B cell (primary cell): ENCODE measurements around the gene GTF2H2C. TPM values are rescaled to one million over a fixed set of nuclear protein-coding genes. Genes with fewer than 3 reads are reported as not detected.
"Not testable (repeated sequence)": the region's sequence is repeated elsewhere in the genome, so short reads cannot be mapped to it uniquely, and the experiment has no call there.

Experiments
- ATAC-seq: fragments of 200-7000 bp; cut with Tn5 transposase; one replicate; pipeline ENCODE4 v1.10.0; 2021; ENCODE audit warnings: low read depth, mild to moderate bottlenecking, moderate number of reproducible peaks, moderate library complexity
- CTCF ChIA-PET: fragments of 350-600 bp; sonication (Branson Sonifier 250); formaldehyde crosslinking; loops from one replicate; lab custom pipeline; 2021; ENCODE audit warnings: antibody characterized with exemption, inconsistent platforms; lab: Charles Lee
- POLR2A ChIA-PET: fragments of 350-600 bp; sonication (Branson Sonifier 250); formaldehyde crosslinking; loops from one replicate; lab custom pipeline; 2021; ENCODE audit warnings: antibody characterized with exemption; lab: Charles Lee
- DNase-seq: peaks from one replicate; pipeline ENCODE4 v3.0.0; 2013
- H2AFZ ChIP-seq: 2 replicates; pipeline ENCODE4 v1.6.1; 2012; ENCODE audit warnings: mild to moderate bottlenecking, low read depth, low read length; ENCODE audit not compliant: insufficient read depth, poor library complexity, severe bottlenecking
- H3K27ac ChIP-seq, 2 donors: 1 replicate in 1 of 2; 2 replicates in 1 of 2; pipeline ENCODE4 v1.5.1; 2012 to 2013; ENCODE audit warnings: low read length in 2 of 2, mild to moderate bottlenecking in 2 of 2, moderate library complexity in 1 of 2
- H3K27me3 ChIP-seq, 4 experiments: fragments of 200-600 bp in 1 of 4; sonication (generic) in 1 of 4; replicated peaks in 1 of 4; 1 replicate in 2 of 4; 2 replicates in 2 of 4; pipeline versions ENCODE4 v1.6.1 to v1.7.0; 2013 to 2016; ENCODE audit warnings: low read length in 3 of 4, mild to moderate bottlenecking in 2 of 4, mixed read lengths in 1 of 4, moderate library complexity in 1 of 4; ENCODE audit not compliant: insufficient read depth in 4 of 4, control insufficient read depth in 3 of 4; ENCODE audit errors: control extremely low read depth in 1 of 4
- H3K36me3 ChIP-seq, 2 experiments: replicated peaks in 1 of 2; 1 replicate in 1 of 2; 2 replicates in 1 of 2; pipeline versions ENCODE4 v1.6.1 to v1.7.1; 2013; ENCODE audit warnings: low read length in 1 of 2; ENCODE audit not compliant: insufficient read depth in 2 of 2, control insufficient read depth in 1 of 2; ENCODE audit errors: control extremely low read depth in 1 of 2, extremely low read depth in 1 of 2
- H3K4me1 ChIP-seq, 2 donors: fragments of 200-600 bp in 1 of 2; sonication (generic) in 1 of 2; 1 replicate in 1 of 2; 2 replicates in 1 of 2; pipeline versions ENCODE4 v1.5.1 to v1.6.1; 2013 to 2017; ENCODE audit warnings: low read length in 2 of 2; ENCODE audit not compliant: control insufficient read depth in 2 of 2, insufficient read depth in 2 of 2
- H3K4me2 ChIP-seq: replicated peaks from 2 replicates; pipeline ENCODE3; 2012; ENCODE audit warnings: mild to moderate bottlenecking, low read depth, low read length; ENCODE audit not compliant: poor library complexity, severe bottlenecking
- H3K4me3 ChIP-seq, 5 experiments: fragments of 200-600 bp in 1 of 5; sonication (generic) in 1 of 5; 1 replicate in 3 of 5; 2 replicates in 2 of 5; pipeline versions ENCODE4 v1.5.1 to v1.7.0; 2011 to 2016; ENCODE audit warnings: low read length in 4 of 5, mild to moderate bottlenecking in 4 of 5, low read depth in 2 of 5, control low read depth in 1 of 5, moderate library complexity in 1 of 5; ENCODE audit not compliant: insufficient read depth in 1 of 5; ENCODE audit errors: control extremely low read depth in 1 of 5, extremely low read depth in 1 of 5
- H3K79me2 ChIP-seq: fragments of 200-600 bp; sonication (generic); one replicate; pipeline ENCODE4 v1.6.0; 2016; ENCODE audit warnings: low read length; ENCODE audit not compliant: control insufficient read depth, insufficient read depth
- H3K9ac ChIP-seq: fragments of 200-600 bp; sonication (generic); 2 replicates; pipeline ENCODE4 v1.6.1; 2017; ENCODE audit warnings: mild to moderate bottlenecking, low read length, moderate library complexity
- H3K9me3 ChIP-seq, 3 donors: one replicate each; pipeline versions ENCODE4 v1.6.1 to v1.7.1; 2013; ENCODE audit warnings: low read length in 2 of 3; ENCODE audit not compliant: control insufficient read depth in 2 of 3, insufficient read depth in 1 of 3; ENCODE audit errors: control extremely low read depth in 1 of 3
- H4K20me1 ChIP-seq: 2 replicates; pipeline ENCODE4 v1.6.0; 2012; ENCODE audit warnings: mild to moderate bottlenecking, low read length; ENCODE audit not compliant: insufficient read depth, control insufficient read depth, poor library complexity, severe bottlenecking
- H3K27ac Mint-ChIP-seq: one replicate; pipeline ENCODE4 v1.8.0; 2021; ENCODE audit warnings: mixed read lengths
- H3K27me3 Mint-ChIP-seq: one replicate; pipeline ENCODE4 v1.8.0; 2021; ENCODE audit warnings: mixed read lengths
- H3K4me1 Mint-ChIP-seq: one replicate; pipeline ENCODE4 v1.8.0; 2021; ENCODE audit warnings: mixed read lengths
- H3K4me3 Mint-ChIP-seq: one replicate; pipeline ENCODE4 v1.8.0; 2021; ENCODE audit warnings: mixed read lengths
- H3K9me3 Mint-ChIP-seq: one replicate; pipeline ENCODE4 v1.8.0; 2022; ENCODE audit warnings: mixed read lengths; ENCODE audit not compliant: insufficient read depth
- WGBS: methylation state at CpG from one replicate; pipeline ENCODE4 v1.1.5; 2013; ENCODE audit warnings: missing lambda C conversion rate; ENCODE audit not compliant: insufficient coverage; 5-methylcytosine and 5-hydroxymethylcytosine counted together
- intact Hi-C: fragments of 100-400 bp; cut with micrococcal nuclease; formaldehyde crosslinking; loops from one replicate; pipeline ENCODE4 v1.10.0; 2022
- polyA plus RNA-seq: library from polyadenylated mRNA; depleted of rRNA; stranded (reverse); fragments of >200 nt; gene quantifications from 2 replicates; pipeline ENCODE4 v1.2.3, GENCODE V29; 2012
- total RNA-seq, 2 donors: library from RNA; stranded (reverse); fragments of 120-200 nt in 1 of 2; gene quantifications; 1 replicate in 1 of 2; 2 replicates in 1 of 2; pipeline versions ENCODE4 v1.2.3 to v1.2.4, GENCODE V29; 2013 to 2022

GTF2H2C gene
- total and polyA plus RNA-seq, 2 donors (not counting 1 experiment from before 2014, with no cell fraction given) = 13.2 to 46.2 TPM

DNA sequence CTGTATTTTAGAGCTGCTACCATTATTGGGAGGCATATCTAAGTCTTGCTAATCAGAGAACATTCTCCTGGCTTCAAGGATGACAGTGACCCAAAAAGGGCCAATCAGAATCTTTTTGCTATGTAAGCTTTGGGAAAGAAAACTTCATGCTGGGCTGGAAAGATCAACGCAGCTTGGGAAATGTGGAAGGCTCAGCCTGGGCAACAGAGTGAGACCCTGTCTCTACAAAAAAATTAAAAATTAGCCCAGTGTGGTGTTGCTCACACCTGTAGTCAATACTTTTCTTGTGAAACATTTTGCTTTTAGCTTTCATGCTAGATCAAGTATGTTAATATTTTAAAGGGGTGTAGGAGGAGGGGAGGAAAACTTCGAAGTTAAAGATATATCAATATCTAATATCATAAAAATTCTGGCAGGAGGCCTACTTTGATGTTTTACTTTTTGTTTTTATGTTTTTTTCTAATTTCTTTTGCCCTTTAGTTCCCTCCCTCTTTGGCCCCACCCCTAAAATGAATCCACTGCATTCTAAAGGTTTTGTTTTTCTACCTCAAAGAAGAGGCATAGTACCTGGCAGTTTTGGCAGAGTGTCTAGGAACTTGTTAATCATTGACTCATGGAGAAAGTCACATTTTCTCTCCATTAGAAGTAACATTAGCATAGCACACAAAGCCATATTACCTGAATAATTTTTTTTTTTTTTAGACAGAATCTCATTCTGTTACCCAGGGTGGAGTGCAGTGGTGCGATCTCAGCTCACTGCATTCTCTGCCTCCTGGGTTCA is 17.0 kb upstream of the GTF2H2C start:
- H3K9me3 ChIP-seq, H3K9me3 Mint-ChIP-seq, H3K36me3 ChIP-seq, H2AFZ ChIP-seq, H3K4me3 ChIP-seq, H3K79me2 ChIP-seq, H4K20me1 ChIP-seq, H3K27me3 Mint-ChIP-seq, DNase-seq, H3K27ac ChIP-seq, H3K4me2 ChIP-seq, H3K27ac Mint-ChIP-seq, H3K4me3 Mint-ChIP-seq, ATAC-seq, intact Hi-C loops, H3K4me1 ChIP-seq, CTCF ChIA-PET, H3K9ac ChIP-seq, H3K4me1 Mint-ChIP-seq, POLR2A ChIA-PET, H3K27me3 ChIP-seq: not testable (repeated sequence)
- WGBS = no CpG with 5 or more reads among the region's 3 CpGs

- H4K20me1 ChIP-seq, H3K79me2 ChIP-seq, H3K4me1 Mint-ChIP-seq, H3K9ac ChIP-seq, H2AFZ ChIP-seq, H3K27ac Mint-ChIP-seq, intact Hi-C loops, H3K4me3 ChIP-seq, ATAC-seq, H3K4me2 ChIP-seq, CTCF ChIA-PET, H3K9me3 Mint-ChIP-seq, H3K27ac ChIP-seq, H3K27me3 Mint-ChIP-seq, H3K4me3 Mint-ChIP-seq, POLR2A ChIA-PET, H3K4me1 ChIP-seq, H3K36me3 ChIP-seq, H3K9me3 ChIP-seq, DNase-seq, H3K27me3 ChIP-seq: not testable (repeated sequence)
- WGBS = no CpG with 5 or more reads among the region's 7 CpGs
Observed at GRCh38 chr5:69544602-69545001, 15.4 kb upstream of the GTF2H2C start.

DNA sequence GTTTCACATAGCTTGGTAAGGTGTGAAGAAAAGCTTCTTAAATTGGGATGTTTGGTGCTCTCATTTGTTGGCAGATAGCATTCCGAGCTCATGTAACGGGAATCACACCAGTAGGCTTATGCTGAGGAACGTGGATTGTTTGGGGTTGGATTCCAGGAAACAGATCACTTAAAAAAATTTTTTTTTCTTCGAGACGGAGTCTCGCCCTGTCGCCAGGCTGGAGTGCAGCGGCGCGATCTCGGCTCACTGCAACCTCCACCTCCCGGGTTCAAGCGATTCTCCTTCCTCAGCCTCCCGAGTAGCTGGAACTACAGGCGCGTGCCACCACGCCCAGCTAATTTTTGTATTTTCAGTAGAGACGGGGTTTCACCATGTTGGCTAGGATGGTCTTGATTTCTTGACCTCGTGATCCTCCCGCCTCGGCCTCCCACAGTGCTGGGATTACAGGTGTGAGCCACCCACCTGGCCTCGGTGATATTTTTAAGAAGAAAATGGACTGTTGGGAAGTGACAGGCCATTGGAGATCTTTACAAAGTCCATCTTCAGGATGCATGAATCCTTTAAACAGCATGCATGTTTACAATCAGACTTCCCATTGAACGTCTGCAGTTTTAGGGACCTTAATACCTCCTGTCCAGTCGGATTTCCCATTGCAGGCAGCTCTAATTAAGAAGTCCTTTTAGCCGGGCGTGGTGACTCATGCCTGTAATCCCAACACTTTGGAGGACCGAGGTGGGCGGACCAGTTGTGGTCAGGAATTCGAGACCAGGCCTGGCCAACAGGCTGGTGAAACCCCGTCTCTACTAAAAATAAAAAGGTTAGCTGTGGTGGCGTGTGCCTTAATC is 818 bp downstream of the GTF2H2C start:
- H3K27ac Mint-ChIP-seq, POLR2A ChIA-PET, H4K20me1 ChIP-seq, ATAC-seq, H3K79me2 ChIP-seq, H3K4me3 Mint-ChIP-seq, H3K36me3 ChIP-seq, H3K27ac ChIP-seq, H3K4me2 ChIP-seq, H3K4me1 ChIP-seq, H3K4me1 Mint-ChIP-seq, H3K9me3 Mint-ChIP-seq, H3K9me3 ChIP-seq, CTCF ChIA-PET, H3K27me3 Mint-ChIP-seq, intact Hi-C loops, H3K27me3 ChIP-seq, H2AFZ ChIP-seq: not testable (repeated sequence)
- WGBS = no CpG with 5 or more reads among the region's 31 CpGs
- DNase-seq = peak; percentile 1
- Histone ChIP-seq H3K9ac (peak overlapping the region; percentile 37), H3K4me3 (peak overlapping the region in 4 of 5 experiments; percentile 21 to 46 (median 26))
